Stimulated activated naive CD4-positive, alpha-beta T cell (primary cell): Measurements from ENCODE around the gene MED9.
A peak's percentile ranks its signal among the peaks of the same experiment; 100 is the strongest.

ENCODE experiments used
- DNase-seq, 6 experiments: peaks; one replicate each; lab custom pipeline; 2025; lab: John Stamatoyannopoulos, UW

Gene MED9

GRCh38 chr17:17491546-17491988 is 14.8 kb downstream of the MED9 start:
- no peak for DNase-seq

- no peak for DNase-seq
Measured at GRCh38 chr17:17492085-17492484, 15.3 kb downstream of the MED9 start.

- DNase-seq: no peak
Measured at GRCh38 chr17:17492571-17492970, 15.8 kb downstream of the MED9 start.

- no peak for DNase-seq
Measured at GRCh38 chr17:17493249-17493985, 16.6 kb downstream of the MED9 start.

GRCh38 chr17:17493986-17494466 is 17.2 kb downstream of the MED9 start:
- DNase-seq: no peak

- no peak for DNase-seq
Measured at GRCh38 chr17:17494499-17494869, 17.7 kb downstream of the MED9 start.

GRCh38 chr17:17494870-17495535 is 18.2 kb downstream of the MED9 start:
- DNase-seq: peak in 2 of 6 experiments; percentile 10 to 13

- peak in 3 of 6 experiments; percentile 32 to 54 (median 41) for DNase-seq
Measured at GRCh38 chr17:17495536-17496188, 18.9 kb downstream of the MED9 start.

GRCh38 chr17:17496189-17497064 is 19.6 kb downstream of the MED9 start, which contains the start of gene RASD1:
Gene RASD1, minus strand, starts transcription at chr17:17496395. Its CDS starts 214 bp downstream, at chr17:17496181.
- DNase-seq: peak; percentile 59 to 85 (median 74)

- DNase-seq: no peak
Measured at GRCh38 chr17:17497065-17497844, 20.5 kb downstream of the MED9 start.

- no peak for DNase-seq
Measured at GRCh38 chr17:17497845-17498520, 21.2 kb downstream of the MED9 start.

GRCh38 chr17:17498606-17499301 is 22.0 kb downstream of the MED9 start:
- DNase-seq: no peak

- DNase-seq: no peak
Measured at GRCh38 chr17:17499402-17500145, 22.8 kb downstream of the MED9 start.

GRCh38 chr17:17500999-17501605 is 24.3 kb downstream of the MED9 start:
- DNase-seq: no peak

GRCh38 chr17:17502741-17503565 is 26.2 kb downstream of the MED9 start:
- no peak for DNase-seq

- DNase-seq: no peak
Measured at GRCh38 chr17:17503566-17504130, 26.8 kb downstream of the MED9 start.
